Measurements from ENCODE around the gene VTI1A. TPM values are rescaled to one million over a fixed set of nuclear protein-coding genes. Genes with fewer than 3 reads are reported as not detected.

Gene VTI1A
- total and polyA plus RNA-seq, 2 experiments from 2014 or later, result 26.8 to 31.0 TPM

- no peaks in the 10 kb centered on the region for H3K79me2 ChIP-seq (replicated peaks; ENCODE audit: insufficient read depth)
- H3K4me2 ChIP-seq, result peak overlapping the region; percentile 50; the same call in 1 of the 2 replicates
- no peak overlapping the region for H2AFZ ChIP-seq
- H3K36me3 Mint-ChIP-seq (ENCODE audit: low read depth), result peaks cover 8% of the 10 kb centered on the region; the same call in 2 of the 3 replicates
- H3K4me3 ChIP-seq, result no peak overlapping the region
- H3K4me3 Mint-ChIP-seq, result no peak overlapping the region
- no peaks in the 10 kb centered on the region for H3K9me3 Mint-ChIP-seq
- peaks cover 1% of the 10 kb centered on the region for H3K27me3 Mint-ChIP-seq (ENCODE audit: insufficient read depth, low read depth, poor library complexity)
- H3K27ac Mint-ChIP-seq, result peak overlapping the region; percentile 27
- ATAC-seq, result no peak
- no peaks in the 10 kb centered on the region for H3F3A ChIP-seq (replicated peaks; ENCODE audit: low read depth)
- H3K9me2 ChIP-seq (ENCODE audit: insufficient read depth), result peaks cover 15% of the 10 kb centered on the region
- H3K36me3 ChIP-seq (ENCODE audit: insufficient read depth), result no peaks in the 10 kb centered on the region
- H3K4me1 Mint-ChIP-seq, result peaks cover 27% of the 10 kb centered on the region
- no peak for DNase-seq (ENCODE audit: low spot score)
- no peaks in the 10 kb centered on the region for H4K20me1 ChIP-seq (replicated peaks; ENCODE audit: insufficient read depth)
- H3K27me3 ChIP-seq (ENCODE audit: insufficient read depth), result no peaks in the 10 kb centered on the region
- peaks cover 29% of the 10 kb centered on the region for H3K4me1 ChIP-seq (ENCODE audit: insufficient read depth)
- TF ChIP-seq EZH2 (IDR thresholded peaks at IDR 0.05; ENCODE audit: low read depth, unreplicated experiment), result no peak
- no peak for TF ChIP-seq ETS1 (IDR thresholded peaks at IDR 0.05)
- TF ChIP-seq STAT1 (IDR thresholded peaks at IDR 0.05; ENCODE audit: unreplicated experiment), result no peak
- TF ChIP-seq, protein P1, sequence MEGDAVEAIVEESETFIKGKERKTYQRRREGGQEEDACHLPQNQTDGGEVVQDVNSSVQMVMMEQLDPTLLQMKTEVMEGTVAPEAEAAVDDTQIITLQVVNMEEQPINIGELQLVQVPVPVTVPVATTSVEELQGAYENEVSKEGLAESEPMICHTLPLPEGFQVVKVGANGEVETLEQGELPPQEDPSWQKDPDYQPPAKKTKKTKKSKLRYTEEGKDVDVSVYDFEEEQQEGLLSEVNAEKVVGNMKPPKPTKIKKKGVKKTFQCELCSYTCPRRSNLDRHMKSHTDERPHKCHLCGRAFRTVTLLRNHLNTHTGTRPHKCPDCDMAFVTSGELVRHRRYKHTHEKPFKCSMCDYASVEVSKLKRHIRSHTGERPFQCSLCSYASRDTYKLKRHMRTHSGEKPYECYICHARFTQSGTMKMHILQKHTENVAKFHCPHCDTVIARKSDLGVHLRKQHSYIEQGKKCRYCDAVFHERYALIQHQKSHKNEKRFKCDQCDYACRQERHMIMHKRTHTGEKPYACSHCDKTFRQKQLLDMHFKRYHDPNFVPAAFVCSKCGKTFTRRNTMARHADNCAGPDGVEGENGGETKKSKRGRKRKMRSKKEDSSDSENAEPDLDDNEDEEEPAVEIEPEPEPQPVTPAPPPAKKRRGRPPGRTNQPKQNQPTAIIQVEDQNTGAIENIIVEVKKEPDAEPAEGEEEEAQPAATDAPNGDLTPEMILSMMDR (conservative IDR thresholded peaks at IDR 0.05; ENCODE audit: low read depth in 2 of 2), result no peak
- TF ChIP-seq NANOG (IDR thresholded peaks at IDR 0.05; ENCODE audit: borderline replicate concordance), result no peak
- no peak for TF ChIP-seq POLR2AphosphoS5 (IDR thresholded peaks at IDR 0.05; ENCODE audit: low read depth)
- TF ChIP-seq, protein P2, sequence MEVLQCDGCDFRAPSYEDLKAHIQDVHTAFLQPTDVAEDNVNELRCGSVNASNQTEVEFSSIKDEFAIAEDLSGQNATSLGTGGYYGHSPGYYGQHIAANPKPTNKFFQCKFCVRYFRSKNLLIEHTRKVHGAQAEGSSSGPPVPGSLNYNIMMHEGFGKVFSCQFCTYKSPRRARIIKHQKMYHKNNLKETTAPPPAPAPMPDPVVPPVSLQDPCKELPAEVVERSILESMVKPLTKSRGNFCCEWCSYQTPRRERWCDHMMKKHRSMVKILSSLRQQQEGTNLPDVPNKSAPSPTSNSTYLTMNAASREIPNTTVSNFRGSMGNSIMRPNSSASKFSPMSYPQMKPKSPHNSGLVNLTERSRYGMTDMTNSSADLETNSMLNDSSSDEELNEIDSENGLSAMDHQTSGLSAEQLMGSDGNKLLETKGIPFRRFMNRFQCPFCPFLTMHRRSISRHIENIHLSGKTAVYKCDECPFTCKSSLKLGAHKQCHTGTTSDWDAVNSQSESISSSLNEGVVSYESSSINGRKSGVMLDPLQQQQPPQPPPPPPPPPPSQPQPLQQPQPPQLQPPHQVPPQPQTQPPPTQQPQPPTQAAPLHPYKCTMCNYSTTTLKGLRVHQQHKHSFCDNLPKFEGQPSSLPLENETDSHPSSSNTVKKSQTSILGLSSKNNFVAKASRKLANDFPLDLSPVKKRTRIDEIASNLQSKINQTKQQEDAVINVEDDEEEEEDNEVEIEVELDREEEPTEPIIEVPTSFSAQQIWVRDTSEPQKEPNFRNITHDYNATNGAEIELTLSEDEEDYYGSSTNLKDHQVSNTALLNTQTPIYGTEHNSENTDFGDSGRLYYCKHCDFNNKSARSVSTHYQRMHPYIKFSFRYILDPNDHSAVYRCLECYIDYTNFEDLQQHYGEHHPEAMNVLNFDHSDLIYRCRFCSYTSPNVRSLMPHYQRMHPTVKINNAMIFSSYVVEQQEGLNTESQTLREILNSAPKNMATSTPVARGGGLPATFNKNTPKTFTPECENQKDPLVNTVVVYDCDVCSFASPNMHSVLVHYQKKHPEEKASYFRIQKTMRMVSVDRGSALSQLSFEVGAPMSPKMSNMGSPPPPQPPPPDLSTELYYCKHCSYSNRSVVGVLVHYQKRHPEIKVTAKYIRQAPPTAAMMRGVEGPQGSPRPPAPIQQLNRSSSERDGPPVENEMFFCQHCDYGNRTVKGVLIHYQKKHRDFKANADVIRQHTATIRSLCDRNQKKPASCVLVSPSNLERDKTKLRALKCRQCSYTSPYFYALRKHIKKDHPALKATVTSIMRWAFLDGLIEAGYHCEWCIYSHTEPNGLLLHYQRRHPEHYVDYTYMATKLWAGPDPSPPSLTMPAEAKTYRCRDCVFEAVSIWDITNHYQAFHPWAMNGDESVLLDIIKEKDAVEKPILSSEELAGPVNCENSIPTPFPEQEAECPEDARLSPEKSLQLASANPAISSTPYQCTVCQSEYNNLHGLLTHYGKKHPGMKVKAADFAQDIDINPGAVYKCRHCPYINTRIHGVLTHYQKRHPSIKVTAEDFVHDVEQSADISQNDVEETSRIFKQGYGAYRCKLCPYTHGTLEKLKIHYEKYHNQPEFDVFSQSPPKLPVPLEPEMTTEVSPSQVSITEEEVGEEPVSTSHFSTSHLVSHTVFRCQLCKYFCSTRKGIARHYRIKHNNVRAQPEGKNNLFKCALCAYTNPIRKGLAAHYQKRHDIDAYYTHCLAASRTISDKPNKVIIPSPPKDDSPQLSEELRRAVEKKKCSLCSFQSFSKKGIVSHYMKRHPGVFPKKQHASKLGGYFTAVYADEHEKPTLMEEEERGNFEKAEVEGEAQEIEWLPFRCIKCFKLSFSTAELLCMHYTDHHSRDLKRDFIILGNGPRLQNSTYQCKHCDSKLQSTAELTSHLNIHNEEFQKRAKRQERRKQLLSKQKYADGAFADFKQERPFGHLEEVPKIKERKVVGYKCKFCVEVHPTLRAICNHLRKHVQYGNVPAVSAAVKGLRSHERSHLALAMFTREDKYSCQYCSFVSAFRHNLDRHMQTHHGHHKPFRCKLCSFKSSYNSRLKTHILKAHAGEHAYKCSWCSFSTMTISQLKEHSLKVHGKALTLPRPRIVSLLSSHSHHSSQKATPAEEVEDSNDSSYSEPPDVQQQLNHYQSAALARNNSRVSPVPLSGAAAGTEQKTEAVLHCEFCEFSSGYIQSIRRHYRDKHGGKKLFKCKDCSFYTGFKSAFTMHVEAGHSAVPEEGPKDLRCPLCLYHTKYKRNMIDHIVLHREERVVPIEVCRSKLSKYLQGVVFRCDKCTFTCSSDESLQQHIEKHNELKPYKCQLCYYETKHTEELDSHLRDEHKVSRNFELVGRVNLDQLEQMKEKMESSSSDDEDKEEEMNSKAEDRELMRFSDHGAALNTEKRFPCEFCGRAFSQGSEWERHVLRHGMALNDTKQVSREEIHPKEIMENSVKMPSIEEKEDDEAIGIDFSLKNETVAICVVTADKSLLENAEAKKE (CRISPR knock-in tag; IDR thresholded peaks at IDR 0.05), result no peak
- no peak for TF ChIP-seq JUNB (IDR thresholded peaks at IDR 0.05; ENCODE audit: unreplicated experiment)
- no peak for TF ChIP-seq ZNF114 (CRISPR knock-in tag; IDR thresholded peaks at IDR 0.05)
- no peak for TF ChIP-seq CREB1 (CRISPR knock-in tag; IDR thresholded peaks at IDR 0.05; ENCODE audit: low read depth)
- TF ChIP-seq, protein P3, sequence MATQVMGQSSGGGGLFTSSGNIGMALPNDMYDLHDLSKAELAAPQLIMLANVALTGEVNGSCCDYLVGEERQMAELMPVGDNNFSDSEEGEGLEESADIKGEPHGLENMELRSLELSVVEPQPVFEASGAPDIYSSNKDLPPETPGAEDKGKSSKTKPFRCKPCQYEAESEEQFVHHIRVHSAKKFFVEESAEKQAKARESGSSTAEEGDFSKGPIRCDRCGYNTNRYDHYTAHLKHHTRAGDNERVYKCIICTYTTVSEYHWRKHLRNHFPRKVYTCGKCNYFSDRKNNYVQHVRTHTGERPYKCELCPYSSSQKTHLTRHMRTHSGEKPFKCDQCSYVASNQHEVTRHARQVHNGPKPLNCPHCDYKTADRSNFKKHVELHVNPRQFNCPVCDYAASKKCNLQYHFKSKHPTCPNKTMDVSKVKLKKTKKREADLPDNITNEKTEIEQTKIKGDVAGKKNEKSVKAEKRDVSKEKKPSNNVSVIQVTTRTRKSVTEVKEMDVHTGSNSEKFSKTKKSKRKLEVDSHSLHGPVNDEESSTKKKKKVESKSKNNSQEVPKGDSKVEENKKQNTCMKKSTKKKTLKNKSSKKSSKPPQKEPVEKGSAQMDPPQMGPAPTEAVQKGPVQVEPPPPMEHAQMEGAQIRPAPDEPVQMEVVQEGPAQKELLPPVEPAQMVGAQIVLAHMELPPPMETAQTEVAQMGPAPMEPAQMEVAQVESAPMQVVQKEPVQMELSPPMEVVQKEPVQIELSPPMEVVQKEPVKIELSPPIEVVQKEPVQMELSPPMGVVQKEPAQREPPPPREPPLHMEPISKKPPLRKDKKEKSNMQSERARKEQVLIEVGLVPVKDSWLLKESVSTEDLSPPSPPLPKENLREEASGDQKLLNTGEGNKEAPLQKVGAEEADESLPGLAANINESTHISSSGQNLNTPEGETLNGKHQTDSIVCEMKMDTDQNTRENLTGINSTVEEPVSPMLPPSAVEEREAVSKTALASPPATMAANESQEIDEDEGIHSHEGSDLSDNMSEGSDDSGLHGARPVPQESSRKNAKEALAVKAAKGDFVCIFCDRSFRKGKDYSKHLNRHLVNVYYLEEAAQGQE (IDR thresholded peaks at IDR 0.05; ENCODE audit: unreplicated experiment), result no peak
- no peak for TF ChIP-seq EZH2phosphoT487 (IDR thresholded peaks at IDR 0.05; ENCODE audit: unreplicated experiment)
- no peak for TF ChIP-seq ZNF331 (CRISPR knock-in tag; IDR thresholded peaks at IDR 0.05; ENCODE audit: low read depth)
- no peak overlapping the region for H3K27ac ChIP-seq (ENCODE audit: low read depth)
Measured at GRCh38 chr10:112768121-112768520, 321.1 kb downstream of the VTI1A start.
